ENCODE measurements around the gene GGA3.
"Not testable (repeated sequence)": the region's sequence is repeated elsewhere in the genome, so short reads cannot be mapped to it uniquely, and the experiment has no call there.

Gene GGA3

GRCh38 chr17:75218131-75218530, 43.3 kb downstream of the GGA3 start:
- DNase-seq (ENCODE audit: low spot score), result no peak

GRCh38 chr17:75209061-75209460, 52.3 kb downstream of the GGA3 start:
- no peak for DNase-seq (ENCODE audit: low spot score)

GRCh38 chr17:75208161-75208560, 53.2 kb downstream of the GGA3 start:
- no peak for DNase-seq (ENCODE audit: low spot score)

GRCh38 chr17:75207760-75208159, 53.6 kb downstream of the GGA3 start:
- DNase-seq (ENCODE audit: low spot score), result no peak

- DNase-seq (ENCODE audit: low spot score), result not testable (repeated sequence)
Observed at GRCh38 chr17:75207050-75207407, 54.4 kb downstream of the GGA3 start.

- no peak for DNase-seq (ENCODE audit: low spot score)
Observed at GRCh38 chr17:75205793-75206163, 55.6 kb downstream of the GGA3 start.

DNA sequence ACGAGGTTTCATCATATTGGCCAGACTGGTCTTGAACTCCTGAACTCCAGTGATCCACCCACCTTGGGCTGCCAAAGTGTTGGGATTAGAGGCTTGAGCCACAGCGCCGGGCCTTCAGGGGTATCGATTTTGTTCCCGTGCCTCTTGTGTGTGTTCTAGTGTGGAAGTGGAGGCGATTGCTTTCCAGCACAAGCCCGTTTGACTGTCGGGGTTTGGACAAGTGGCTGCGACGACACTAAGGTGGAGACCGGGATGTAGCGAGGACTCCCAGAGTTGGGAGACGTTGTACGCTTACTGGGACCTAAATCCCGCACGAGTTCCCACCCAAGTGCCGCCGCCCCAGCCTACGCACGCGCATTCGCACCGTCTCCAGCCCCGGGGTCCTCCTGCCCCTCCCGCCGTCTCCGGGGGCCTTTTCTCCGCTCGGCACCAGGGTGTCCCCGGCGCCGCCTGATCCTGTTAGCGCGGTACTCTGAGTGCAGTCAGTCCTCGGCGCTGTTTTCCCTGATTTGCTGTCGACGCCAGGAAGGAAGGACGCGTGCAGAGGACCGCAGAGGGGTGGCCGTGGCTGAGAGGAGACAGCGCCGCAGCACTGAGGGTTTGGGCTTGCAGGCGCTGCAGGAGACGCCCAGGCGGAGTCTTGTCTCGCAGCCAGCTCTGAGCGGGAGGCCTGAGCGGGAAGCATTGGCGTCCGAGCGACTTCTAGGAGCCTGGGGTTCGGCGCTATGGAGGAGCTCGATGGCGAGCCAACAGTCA, 56.2 kb downstream of the GGA3 start, which contains the start of gene NUP85:
TSS of gene NUP85 (plus strand) at position 643 of the 756 bp plus-strand sequence. CDS start at position 726, 83 bp downstream.
- DNase-seq (ENCODE audit: low spot score), result peak; percentile 96

DNA sequence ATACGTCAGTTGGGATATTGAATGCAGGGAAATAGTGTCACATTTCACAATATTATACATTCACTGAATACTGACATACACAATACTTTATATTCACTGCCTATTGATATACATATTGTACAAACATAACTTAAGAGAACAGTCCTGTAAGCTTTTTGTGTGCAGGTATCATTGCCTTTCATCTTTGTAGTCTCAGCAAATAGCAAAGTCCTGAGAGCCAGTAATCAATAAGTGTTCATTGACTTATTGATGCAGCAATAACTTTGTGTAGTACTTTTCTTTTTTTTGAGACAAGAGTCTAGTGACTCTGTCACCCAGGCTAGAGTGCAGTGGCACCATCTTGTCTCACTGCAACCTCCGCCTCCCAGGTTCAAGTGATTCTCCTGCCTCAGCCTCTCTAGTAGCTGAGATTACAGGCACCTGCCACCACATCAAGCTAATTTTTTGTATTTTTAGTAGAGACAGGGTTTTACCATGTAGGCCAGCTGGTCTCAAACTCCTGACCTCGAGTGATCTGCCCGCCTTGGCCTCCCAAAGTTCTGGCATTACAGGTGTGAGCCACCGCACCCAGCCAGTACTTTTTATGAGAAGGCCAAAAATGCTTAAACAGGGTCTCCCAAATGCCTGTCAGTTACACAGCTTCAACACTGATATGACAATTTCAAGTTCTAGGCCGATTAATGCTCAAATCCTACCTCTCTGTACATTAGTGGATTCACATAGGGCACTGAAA, 61.4 kb downstream of the GGA3 start:
- no peak for DNase-seq (ENCODE audit: low spot score)

GRCh38 chr17:75194879-75195278, 66.5 kb downstream of the GGA3 start:
- no peak for DNase-seq (ENCODE audit: low spot score)

DNA sequence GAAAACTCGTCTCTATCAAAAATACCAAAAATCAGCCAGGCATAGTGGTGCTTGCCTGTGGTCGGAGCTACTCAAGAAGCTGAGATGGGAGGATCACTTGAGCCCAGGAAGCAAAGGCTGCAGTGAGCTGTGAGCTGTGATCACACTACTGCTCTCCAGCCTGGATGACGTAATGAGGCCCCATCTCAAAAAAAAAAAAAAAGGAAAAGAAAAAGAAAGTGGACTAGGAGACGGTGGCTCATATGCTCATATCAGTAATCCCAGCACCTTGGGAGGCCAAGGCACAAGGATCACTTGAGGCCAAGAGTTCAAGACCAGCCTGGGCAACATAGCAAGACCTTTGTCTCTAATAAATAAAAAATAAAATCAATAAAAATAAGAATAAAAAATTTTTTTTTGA, 69.8 kb downstream of the GGA3 start:
- DNase-seq (ENCODE audit: low spot score), result no peak

GRCh38 chr17:75188614-75189013, 72.8 kb downstream of the GGA3 start:
- no peak for DNase-seq (ENCODE audit: low spot score)
